GM12872 (cell line): ENCODE results near the gene TRPC1.

Experiments used
- CTCF ChIP-seq: IDR thresholded peaks from 3 replicates; pipeline ENCODE4 v1.5.1; 2011; ENCODE audit warnings: low read depth, mild to moderate bottlenecking, low read length, moderate library complexity; ENCODE audit not compliant: insufficient read depth

TRPC1 gene

GRCh38 chr3:142795332-142795731 is 71.5 kb downstream of the TRPC1 start:
- TF ChIP-seq CTCF = no peak

GRCh38 chr3:142796823-142797222 is 73.0 kb downstream of the TRPC1 start:
- TF ChIP-seq CTCF = no peak

GRCh38 chr3:142801746-142802145 is 77.9 kb downstream of the TRPC1 start:
- TF ChIP-seq CTCF = no peak

GRCh38 chr3:142802891-142803290 is 79.1 kb downstream of the TRPC1 start:
- no peak for TF ChIP-seq CTCF

- no peak for TF ChIP-seq CTCF
Measured at GRCh38 chr3:142808103-142808917, 84.5 kb downstream of the TRPC1 start.

- no peak for TF ChIP-seq CTCF
Measured at GRCh38 chr3:142809259-142809658, 85.4 kb downstream of the TRPC1 start.

- no peak for TF ChIP-seq CTCF
Measured at GRCh38 chr3:142815803-142816202, 92.0 kb downstream of the TRPC1 start.

- TF ChIP-seq CTCF = no peak
Measured at GRCh38 chr3:142817356-142817755, 93.5 kb downstream of the TRPC1 start.
